HG03103 (cell line): Measurements from ENCODE around the gene RAP2C.
"Not testable (repeated sequence)": the region's sequence is repeated elsewhere in the genome, so short reads cannot be mapped to it uniquely, and the experiment has no call there.

Experiments used
- ATAC-seq: cut with Tn5 transposase; IDR thresholded peaks from one replicate; pipeline ENCODE4 v1.9.1; 2021; ENCODE audit warnings: low read depth; ENCODE audit not compliant: unreplicated experiment

The RAP2C gene

DNA sequence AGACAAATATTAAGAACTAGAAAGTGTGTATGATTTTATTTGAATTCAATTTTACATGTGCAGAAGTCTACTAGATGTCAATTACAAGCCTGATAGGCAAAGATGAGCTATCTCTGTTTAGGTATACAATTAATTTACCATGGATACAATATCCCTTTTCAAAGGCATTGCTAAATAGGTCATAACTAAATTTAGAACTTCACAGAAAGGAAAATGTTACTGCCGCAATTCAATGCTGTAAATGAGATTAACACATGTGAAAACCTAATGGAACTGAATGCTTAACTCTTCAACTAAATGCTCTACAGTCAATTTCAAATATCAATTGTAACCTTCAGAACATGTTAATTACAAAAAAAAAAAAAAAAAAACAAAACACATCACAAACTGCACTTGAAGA lies 14.6 kb downstream of the RAP2C start:
- ATAC-seq = no peak

DNA sequence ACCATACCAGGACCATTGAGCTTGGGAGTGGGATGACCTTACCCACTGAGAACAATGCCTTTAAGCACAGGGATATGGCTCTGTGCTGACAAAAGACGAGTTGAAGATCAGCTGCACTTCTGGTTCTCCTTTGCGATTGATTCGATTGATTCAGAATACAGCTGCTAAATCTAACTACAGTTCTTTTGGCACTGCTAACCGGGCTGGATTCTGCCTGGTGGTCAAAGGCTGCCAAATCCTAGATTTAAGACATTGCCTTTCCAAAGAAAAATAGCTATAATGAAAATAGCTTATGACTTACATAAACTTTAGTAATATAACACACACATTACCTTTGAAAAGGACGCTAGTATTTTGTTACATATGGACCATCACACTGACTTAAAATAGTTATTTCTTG lies 18.3 kb downstream of the RAP2C start:
- no peak for ATAC-seq

DNA sequence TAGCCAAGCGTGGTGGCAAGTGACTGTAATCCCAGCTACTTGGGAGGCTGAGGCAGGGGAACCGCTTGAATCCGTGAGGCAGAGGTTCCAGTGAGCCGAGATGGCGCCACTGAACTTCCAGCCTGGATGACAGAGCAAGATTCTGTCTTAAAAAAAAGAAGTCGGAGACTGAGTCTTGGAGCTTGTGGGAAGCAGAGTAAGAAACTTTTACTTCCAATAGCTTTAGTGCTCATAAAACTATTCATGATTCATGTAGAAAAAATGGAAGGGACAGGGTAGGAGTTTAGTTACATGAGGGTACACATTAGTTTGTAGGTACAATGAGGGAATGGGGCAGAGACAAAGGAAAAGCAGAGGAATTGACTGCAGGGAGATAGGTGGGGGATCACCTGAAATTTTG lies 19.3 kb downstream of the RAP2C start:
- ATAC-seq = no peak

DNA sequence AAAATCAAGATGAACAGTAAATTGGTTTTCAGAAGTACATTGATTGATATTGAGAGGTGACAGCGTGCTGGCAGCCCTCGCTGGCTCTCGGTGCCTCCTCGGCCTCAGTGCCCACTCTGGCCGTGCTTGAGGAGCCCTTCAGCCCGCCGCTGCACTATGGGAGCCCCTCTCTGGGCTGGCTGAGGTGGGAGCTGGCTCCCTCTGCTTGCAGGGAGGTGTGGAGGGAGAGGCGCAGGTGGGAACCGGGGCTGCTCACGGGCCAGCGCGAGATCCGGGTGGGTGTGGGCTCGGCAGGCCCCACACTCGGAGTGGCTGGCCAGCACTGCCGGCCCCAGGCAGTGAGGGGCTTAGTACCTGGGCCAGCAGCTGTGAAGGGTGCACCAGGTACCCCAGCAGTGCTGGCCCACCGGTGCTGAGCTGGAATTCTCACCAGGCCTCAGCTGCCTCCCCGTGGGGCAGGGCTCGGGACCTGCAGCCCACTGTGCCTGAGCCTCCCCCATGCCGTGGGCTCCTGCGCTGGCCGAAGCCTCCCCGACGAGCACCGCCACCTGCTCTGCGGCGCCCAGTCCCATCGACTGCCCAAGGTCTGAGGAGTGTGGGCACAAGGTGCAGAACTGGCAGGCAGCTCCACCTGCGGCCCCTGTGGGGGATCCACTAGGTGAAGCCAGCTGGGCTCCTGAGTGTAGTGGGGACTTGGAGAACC lies 25.2 kb downstream of the RAP2C start:
- no peak for ATAC-seq

DNA sequence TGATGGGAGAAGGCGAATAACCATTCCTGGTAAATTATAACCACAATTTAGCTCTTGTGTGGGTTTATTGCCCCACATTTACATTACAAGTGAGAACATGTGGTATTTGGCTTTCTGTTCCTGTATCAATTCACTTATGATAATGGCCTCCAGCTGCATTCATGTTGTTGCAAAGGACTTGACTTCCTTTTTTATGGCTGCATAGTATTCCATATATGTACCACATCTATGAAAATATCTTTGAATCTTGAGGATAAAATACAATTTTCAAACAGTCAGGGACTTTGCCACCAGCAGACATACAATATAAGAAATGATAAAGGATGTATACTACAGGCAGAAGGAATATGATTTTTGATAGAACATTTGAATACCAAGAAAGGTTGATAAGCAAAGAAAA lies 27.3 kb downstream of the RAP2C start:
- ATAC-seq = no peak

DNA sequence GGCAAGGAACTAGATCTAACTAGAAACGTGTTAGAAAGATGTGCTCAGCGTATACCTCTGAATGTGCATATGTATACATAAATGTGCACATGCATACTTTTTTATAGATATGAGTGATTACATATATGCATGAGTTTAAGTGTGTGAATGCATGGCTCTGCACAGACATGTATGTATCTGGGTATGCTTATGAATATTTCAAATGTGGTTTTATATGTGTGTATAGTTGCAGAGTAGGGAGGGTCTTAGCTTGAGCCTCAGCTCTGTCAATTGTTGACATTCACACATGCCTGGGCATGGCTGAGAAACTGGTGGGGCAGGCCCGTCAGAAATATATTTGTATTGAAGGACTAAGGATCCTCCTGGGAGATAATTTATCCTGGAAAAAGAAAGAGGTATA lies 31.1 kb downstream of the RAP2C start:
- ATAC-seq = no peak

DNA sequence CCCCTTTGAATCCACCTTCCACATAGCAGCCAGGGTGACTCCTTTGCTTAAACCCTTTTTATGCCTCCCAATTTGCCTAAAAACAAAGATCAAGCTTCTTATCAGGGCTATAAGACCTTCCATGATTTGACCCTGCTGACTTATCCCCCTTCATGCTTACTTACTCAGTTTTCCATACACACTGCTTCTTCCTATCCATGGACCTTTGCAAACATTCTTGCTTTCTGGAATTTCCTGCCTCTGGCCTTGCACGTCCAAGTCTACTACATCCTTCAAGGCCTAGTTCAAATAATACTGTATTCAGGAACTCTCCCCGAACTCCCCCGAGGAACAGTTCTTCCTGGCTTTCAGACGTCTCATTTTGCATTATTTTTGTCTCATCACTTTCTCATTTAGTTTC lies 31.8 kb downstream of the RAP2C start:
- no peak for ATAC-seq

DNA sequence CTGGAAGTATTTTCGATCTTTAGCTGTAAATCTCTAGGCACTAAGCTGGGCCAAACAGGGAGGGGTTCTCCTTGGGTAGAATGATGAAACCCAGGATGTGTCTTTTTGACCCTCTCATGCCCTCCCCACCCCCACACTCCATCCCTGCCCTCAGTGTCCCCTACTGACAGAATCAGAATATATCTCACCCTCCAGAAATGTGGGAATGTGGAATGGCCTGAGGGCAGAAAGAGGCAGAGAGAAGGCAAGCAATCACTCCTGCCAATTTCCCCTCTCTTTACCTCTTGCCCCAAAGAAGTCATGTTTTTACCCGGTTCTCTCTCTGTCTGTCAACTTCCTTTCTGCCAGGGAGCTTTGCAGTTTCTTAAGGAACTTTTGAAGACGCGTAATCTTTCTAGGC lies 34.4 kb downstream of the RAP2C start:
- no peak for ATAC-seq

DNA sequence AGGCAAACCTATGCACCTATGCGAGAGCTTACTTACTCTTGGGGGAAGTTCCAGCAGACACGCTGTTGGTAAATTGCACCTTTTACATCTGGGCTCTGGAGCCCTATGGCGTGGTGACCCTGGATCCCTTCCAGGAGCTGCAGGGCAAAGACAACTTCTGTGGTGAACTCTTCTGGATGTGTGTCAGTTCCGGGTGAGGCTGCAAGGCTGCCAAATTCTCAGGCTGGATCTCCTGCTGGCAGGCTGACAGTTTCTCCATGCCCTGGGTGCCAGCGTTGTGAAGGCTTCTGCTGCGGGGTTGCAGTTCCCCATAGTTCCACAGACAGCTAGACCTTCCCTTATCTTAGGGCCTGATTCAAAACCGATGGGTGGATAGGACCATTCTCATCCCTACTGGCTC lies 37.9 kb downstream of the RAP2C start:
- no peak for ATAC-seq

DNA sequence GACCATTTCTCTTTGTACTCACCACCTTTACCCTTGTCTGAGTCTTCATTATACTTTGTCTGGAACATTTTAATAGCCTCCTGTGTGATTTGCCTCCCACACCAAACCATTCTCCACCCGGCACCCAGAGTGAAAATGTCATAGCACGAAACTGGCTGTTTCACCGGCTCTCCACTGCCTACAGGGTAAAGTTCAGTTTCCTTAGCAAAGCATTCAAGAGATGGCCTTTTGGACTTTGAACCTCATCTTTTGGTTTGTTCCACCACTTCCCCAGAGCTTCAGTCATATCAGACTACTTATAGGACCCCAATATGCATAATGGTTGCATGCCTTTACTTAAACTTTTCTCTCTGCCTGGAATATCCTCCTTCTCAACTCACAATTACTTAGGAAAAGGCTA lies 38.3 kb downstream of the RAP2C start:
- ATAC-seq = no peak

DNA sequence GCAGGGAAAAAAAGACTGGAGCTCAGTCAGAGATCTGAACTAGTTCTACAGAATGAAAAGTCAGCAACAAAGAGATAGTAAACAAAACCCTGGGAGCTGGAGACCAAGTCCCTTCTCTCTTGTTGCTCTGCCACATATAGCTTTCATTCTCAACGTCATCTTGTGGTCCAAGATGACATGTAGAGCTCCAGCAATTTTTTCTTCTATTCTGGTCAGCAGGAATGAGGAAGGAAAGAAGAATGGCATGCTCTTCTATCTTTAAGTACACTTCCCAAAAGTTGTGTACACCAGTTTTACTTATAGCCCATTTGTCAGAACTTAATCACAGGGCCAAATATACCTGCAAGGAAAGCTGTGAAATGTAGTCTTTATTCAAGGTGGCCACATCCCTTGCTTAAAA lies 45.6 kb downstream of the RAP2C start:
- no peak for ATAC-seq

DNA sequence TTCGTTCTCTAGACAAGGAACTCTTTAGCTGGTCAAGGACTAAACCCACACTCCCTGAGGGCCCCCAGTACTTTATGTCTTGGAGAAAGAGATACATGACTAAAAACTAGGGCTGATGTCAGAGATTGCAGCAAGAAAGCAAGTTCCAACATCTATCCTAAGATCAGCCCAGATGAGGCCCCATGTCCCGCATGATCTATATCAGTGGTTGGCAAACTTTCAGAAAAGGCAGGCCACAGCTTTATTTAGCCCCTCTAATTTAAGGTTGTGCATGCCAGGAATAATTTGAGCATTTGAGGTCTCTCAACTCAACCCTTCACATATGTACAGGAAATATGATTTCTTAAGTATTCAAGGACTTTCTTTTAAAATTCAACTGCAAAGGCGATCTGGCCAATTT lies 47.4 kb downstream of the RAP2C start:
- no peak for ATAC-seq

DNA sequence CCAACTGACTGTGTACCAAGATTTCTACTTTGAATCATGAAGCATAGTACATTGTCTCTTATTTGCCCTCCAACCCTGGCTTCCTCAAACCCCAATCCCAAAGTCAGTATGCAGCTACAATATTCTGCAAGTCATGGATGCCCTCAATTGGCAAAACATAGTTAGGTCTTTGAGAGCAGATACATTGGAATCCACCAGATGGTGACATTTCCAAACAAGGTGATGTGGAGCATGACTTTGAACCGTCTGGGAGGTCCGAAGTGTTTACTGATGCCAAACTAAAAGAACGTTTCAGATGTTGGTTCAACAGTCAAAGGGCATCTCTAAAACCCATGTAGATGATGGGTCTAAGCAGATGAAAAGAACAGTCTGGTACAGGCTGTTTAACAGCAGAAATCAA lies 47.8 kb downstream of the RAP2C start:
- no peak for ATAC-seq

DNA sequence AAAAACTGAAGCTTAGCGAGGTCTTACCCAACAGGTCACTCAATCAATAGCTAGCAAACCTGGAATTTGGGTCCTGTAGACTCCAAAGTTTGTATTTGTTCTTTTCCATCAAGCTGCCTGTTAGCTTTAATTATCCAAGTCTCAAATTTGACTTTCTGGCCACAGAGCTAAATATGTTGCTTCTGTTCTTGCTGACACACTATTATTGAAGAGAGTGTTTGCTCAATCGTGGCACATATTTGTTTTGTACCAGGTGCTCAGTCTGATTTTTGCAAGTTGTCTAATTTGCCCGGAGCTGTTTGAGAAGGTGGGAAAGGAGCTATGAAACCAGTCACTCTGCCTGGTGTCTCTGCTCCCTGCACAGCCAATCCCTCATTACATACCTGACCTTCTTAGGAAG lies 49.7 kb downstream of the RAP2C start:
- no peak for ATAC-seq

DNA sequence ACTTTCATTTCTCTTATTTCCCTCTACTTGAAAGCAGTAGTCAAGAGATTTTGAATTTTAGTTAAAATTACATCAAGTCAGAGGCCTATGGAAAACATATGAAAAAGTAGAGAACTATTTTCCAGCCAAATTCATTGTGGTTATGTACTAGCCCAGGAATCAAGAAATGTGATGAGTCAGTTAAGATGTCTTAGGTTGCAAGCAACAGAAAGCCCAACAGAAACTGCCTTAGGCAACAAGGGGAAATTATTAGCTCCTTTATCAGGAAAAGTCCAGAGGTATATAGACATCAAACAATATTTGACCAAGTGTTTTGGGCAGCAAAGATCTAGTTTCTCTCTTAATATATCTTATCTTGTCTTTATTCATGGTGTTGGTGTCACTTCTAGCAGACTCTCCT lies 53.6 kb downstream of the RAP2C start:
- no peak for ATAC-seq

DNA sequence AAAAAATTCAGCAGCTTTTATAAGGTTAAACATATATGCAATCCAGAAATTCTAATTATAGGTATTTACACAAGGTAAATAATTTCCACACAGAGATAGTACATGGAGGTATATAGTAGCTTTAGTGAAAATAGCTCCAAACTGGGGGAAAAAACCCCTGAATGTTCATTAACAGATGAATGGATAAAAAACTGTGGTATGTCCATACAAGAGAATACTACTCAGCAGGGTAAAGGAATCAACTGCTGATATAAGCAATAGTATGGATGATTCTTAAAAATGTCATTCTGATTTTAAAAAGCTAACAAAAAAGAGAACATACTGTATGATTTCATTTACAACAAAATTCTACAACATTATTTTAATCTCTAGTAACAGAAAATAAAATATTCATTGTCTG lies 54.2 kb downstream of the RAP2C start:
- no peak for ATAC-seq

DNA sequence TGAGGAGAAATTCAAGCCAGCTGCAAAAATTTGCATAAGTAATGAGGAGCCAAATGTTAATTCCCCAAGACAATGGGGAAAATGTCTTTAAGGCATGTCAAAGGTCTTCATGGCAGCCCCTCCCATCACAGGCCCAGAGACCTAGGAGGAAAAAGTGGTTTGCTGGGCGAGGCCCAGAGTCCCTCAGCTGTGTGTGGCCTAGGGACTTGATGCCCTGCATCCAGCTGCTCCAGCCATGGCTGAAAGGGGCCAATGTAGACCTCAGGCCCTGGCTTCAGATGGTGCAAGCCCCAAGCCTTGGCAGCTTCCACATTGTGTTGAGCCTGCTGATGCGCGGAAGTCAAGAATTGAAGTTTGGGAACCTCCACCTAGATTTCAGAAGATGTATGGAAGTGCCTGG lies 56.2 kb downstream of the RAP2C start:
- ATAC-seq = not testable (repeated sequence)

DNA sequence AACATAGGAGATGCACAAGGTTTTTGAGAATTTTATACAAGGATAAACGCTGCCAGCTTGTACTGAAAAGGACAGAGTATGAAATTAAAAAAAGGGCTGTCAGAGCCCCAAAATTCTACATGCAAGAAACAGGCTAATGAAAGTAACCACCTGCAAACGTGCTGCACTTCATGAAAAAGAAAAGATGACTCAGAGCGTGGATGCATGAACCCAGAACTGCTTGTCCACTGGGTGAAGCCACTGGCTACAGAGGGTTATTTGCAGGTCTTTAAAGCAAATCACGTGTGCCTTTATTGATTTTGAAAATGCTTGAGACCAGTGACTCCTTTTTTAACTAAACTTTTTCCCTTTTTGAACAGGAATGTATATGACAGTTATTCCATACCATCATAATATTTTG lies 66.1 kb downstream of the RAP2C start:
- ATAC-seq = no peak
